Skeletal muscle satellite cell (primary cell): ENCODE results near the gene ASCC1.
"Not testable (repeated sequence)": the region's sequence is repeated elsewhere in the genome, so short reads cannot be mapped to it uniquely, and the experiment has no call there.

Experiments
- H3K27me3 ChIP-seq: 2 replicates; pipeline ENCODE4 v1.7.0; 2013; ENCODE audit warnings: low read length; ENCODE audit not compliant: control insufficient read depth, insufficient read depth
- H3K36me3 ChIP-seq: 2 replicates; pipeline ENCODE4 v1.7.0; 2013; ENCODE audit warnings: mild to moderate bottlenecking, control low read depth, low read length; ENCODE audit not compliant: insufficient read depth
- H3K4me1 ChIP-seq: 2 replicates; pipeline ENCODE4 v1.7.0; 2013; ENCODE audit warnings: low read length; ENCODE audit not compliant: control insufficient read depth, insufficient read depth
- H3K4me2 ChIP-seq: 2 replicates; pipeline ENCODE4 v1.7.0; 2013; ENCODE audit warnings: mild to moderate bottlenecking, low read length
- H3K4me3 ChIP-seq: 2 replicates; pipeline ENCODE4 v1.7.0; 2013; ENCODE audit warnings: low read length
- H3K9ac ChIP-seq: 2 replicates; pipeline ENCODE4 v1.7.0; 2013; ENCODE audit warnings: mild to moderate bottlenecking, low read depth, low read length, moderate library complexity
- H3K9me3 ChIP-seq: replicated peaks from 2 replicates; pipeline ENCODE4 v1.7.0; 2013; ENCODE audit warnings: mild to moderate bottlenecking, control low read depth, low read length

Gene ASCC1

GRCh38 chr10:72116372-72116771, 99.7 kb downstream of the ASCC1 start:
- H3K27me3 ChIP-seq, result no peaks in the 10 kb centered on the region
- no peaks in the 10 kb centered on the region for H3K4me1 ChIP-seq
- no peak overlapping the region for H3K4me3 ChIP-seq
- no peak overlapping the region for H3K4me2 ChIP-seq
- peaks cover 4% of the 10 kb centered on the region for H3K36me3 ChIP-seq
- no peak overlapping the region for H3K9ac ChIP-seq
- H3K9me3 ChIP-seq, result peaks cover 5% of the 10 kb centered on the region

- Histone ChIP-seq H3K9ac (no peak overlapping the region), H3K4me2 (no peak overlapping the region), H3K4me3 (no peak overlapping the region), H3K9me3 (peaks cover 5% of the 10 kb centered on the region), H3K36me3 (peaks cover 4% of the 10 kb centered on the region), H3K4me1 (no peaks in the 10 kb centered on the region), H3K27me3 (no peaks in the 10 kb centered on the region)
These were observed 101.2 kb downstream of the ASCC1 start for GRCh38 chr10:72114706-72115450.

- Histone ChIP-seq H3K4me3 (no peak overlapping the region), H3K4me1 (peaks cover 6% of the 10 kb centered on the region)
These were observed 105.2 kb downstream of the ASCC1 start for GRCh38 chr10:72110673-72111401.

GRCh38 chr10:72109636-72110157, 106.4 kb downstream of the ASCC1 start:
- Histone ChIP-seq H3K9me3 (no peaks in the 10 kb centered on the region), H3K36me3 (no peaks in the 10 kb centered on the region), H3K4me1 (peaks cover 6% of the 10 kb centered on the region), H3K9ac (no peak overlapping the region), H3K4me3 (no peak overlapping the region), H3K4me2 (no peak overlapping the region), H3K27me3 (no peaks in the 10 kb centered on the region)

More at GRCh38 chr10:72110673-72111401, 105.2 kb downstream of the ASCC1 start:
- H3K36me3 ChIP-seq, result no peaks in the 10 kb centered on the region
- H3K27me3 ChIP-seq, result no peaks in the 10 kb centered on the region
- no peaks in the 10 kb centered on the region for H3K9me3 ChIP-seq
- H3K4me2 ChIP-seq, result no peak overlapping the region
- H3K9ac ChIP-seq, result no peak overlapping the region

- Histone ChIP-seq H3K27me3 (no peaks in the 10 kb centered on the region), H3K4me3 (no peak overlapping the region), H3K9ac (no peak overlapping the region), H3K9me3 (no peaks in the 10 kb centered on the region), H3K4me2 (no peak overlapping the region), H3K4me1 (peaks cover 6% of the 10 kb centered on the region), H3K36me3 (no peaks in the 10 kb centered on the region)
These were observed 107.0 kb downstream of the ASCC1 start for GRCh38 chr10:72108830-72109635.

GRCh38 chr10:72108004-72108370, 108.1 kb downstream of the ASCC1 start:
- not testable (repeated sequence) for H3K27me3 ChIP-seq, H3K4me2 ChIP-seq, H3K36me3 ChIP-seq, H3K4me3 ChIP-seq, H3K4me1 ChIP-seq, H3K9me3 ChIP-seq, H3K9ac ChIP-seq

- H3K36me3 ChIP-seq, result peaks cover under 1% of the 10 kb centered on the region
- H3K9ac ChIP-seq, result no peak overlapping the region
- H3K4me2 ChIP-seq, result no peak overlapping the region
- H3K9me3 ChIP-seq, result no peaks in the 10 kb centered on the region
- H3K4me3 ChIP-seq, result no peak overlapping the region
- H3K4me1 ChIP-seq, result peaks cover 6% of the 10 kb centered on the region
- no peaks in the 10 kb centered on the region for H3K27me3 ChIP-seq
These were observed 108.6 kb downstream of the ASCC1 start for GRCh38 chr10:72107325-72108003.

- Histone ChIP-seq H3K27me3 (no peaks in the 10 kb centered on the region), H3K36me3 (peaks cover 5% of the 10 kb centered on the region), H3K4me2 (no peak overlapping the region), H3K9ac (no peak overlapping the region), H3K9me3 (no peaks in the 10 kb centered on the region), H3K4me3 (no peak overlapping the region), H3K4me1 (peaks cover 6% of the 10 kb centered on the region)
These were observed 109.2 kb downstream of the ASCC1 start for GRCh38 chr10:72106896-72107295.

- Histone ChIP-seq H3K9me3 (no peaks in the 10 kb centered on the region), H3K4me1 (peaks cover 6% of the 10 kb centered on the region), H3K4me3 (no peak overlapping the region), H3K4me2 (no peak overlapping the region), H3K27me3 (no peaks in the 10 kb centered on the region), H3K9ac (no peak overlapping the region), H3K36me3 (peaks cover 6% of the 10 kb centered on the region)
These were observed 109.8 kb downstream of the ASCC1 start for GRCh38 chr10:72106154-72106849.

- Histone ChIP-seq H3K4me3 (no peak overlapping the region), H3K9ac (no peak overlapping the region), H3K27me3 (no peaks in the 10 kb centered on the region), H3K4me1 (peaks cover 6% of the 10 kb centered on the region), H3K4me2 (no peak overlapping the region), H3K9me3 (no peaks in the 10 kb centered on the region), H3K36me3 (peaks cover 11% of the 10 kb centered on the region)
These were observed 110.4 kb downstream of the ASCC1 start for GRCh38 chr10:72105710-72106109.
